CD4-positive, alpha-beta T cell (primary cell): ENCODE data around the gene WASF3. TPM values are rescaled to one million over a fixed set of nuclear protein-coding genes. Genes with fewer than 3 reads are reported as not detected.

Source experiments
- ATAC-seq: fragments of 200-7000 bp; cut with Tn5 transposase; one replicate; pipeline ENCODE4 v1.10.0; 2022; ENCODE audit warnings: mild to moderate bottlenecking; ENCODE audit not compliant: poor library complexity
- CTCF ChIA-PET: fragments of 350-600 bp; sonication (Branson Sonifier 250); formaldehyde crosslinking; loops from one replicate; lab custom pipeline; 2021; ENCODE audit warnings: antibody characterized with exemption, inconsistent platforms; lab: Charles Lee
- POLR2A ChIA-PET: fragments of 350-600 bp; sonication (Branson Sonifier 250); formaldehyde crosslinking; loops from one replicate; lab custom pipeline; 2021; ENCODE audit warnings: antibody characterized with exemption, inconsistent platforms; lab: Charles Lee
- DNase-seq, 14 experiments: peaks; one replicate each; pipeline ENCODE4 v3.0.0-alpha.2; 2013 to 2020; ENCODE audit warnings: mixed read lengths in 2 of 14
- H3K27ac ChIP-seq, 2 donors: one replicate each; pipeline versions ENCODE4 v1.5.1 to v1.7.0; 2013; ENCODE audit warnings: low read length in 2 of 2, low read depth in 1 of 2, mild to moderate bottlenecking in 1 of 2
- H3K27me3 ChIP-seq, 2 experiments: 1 replicate in 1 of 2; 2 replicates in 1 of 2; pipeline versions ENCODE4 v1.6.1 to v1.7.0; 2013; ENCODE audit warnings: low read length in 2 of 2, control low read depth in 1 of 2, mild to moderate bottlenecking in 1 of 2, moderate library complexity in 1 of 2; ENCODE audit not compliant: insufficient read depth in 2 of 2, control insufficient read depth in 1 of 2
- H3K36me3 ChIP-seq: one replicate; pipeline ENCODE4 v1.6.1; 2013; ENCODE audit warnings: low read length, control low read depth; ENCODE audit not compliant: insufficient read depth
- H3K4me1 ChIP-seq: one replicate; pipeline ENCODE4 v1.6.1; 2013; ENCODE audit warnings: low read length, control low read depth; ENCODE audit not compliant: insufficient read depth
- H3K4me3 ChIP-seq: one replicate; pipeline ENCODE4 v1.5.1; 2013; ENCODE audit warnings: mild to moderate bottlenecking, low read length, moderate library complexity
- H3K9me3 ChIP-seq, 2 experiments: 1 replicate in 1 of 2; 2 replicates in 1 of 2; pipeline versions ENCODE4 v1.6.1 to v1.7.0; 2013; ENCODE audit warnings: low read length in 2 of 2, mild to moderate bottlenecking in 2 of 2, control low read depth in 1 of 2, moderate library complexity in 1 of 2; ENCODE audit not compliant: control insufficient read depth in 1 of 2, insufficient read depth in 1 of 2
- H3K27ac Mint-ChIP-seq: one replicate; pipeline ENCODE4 v1.8.0; 2020; ENCODE audit warnings: mixed read lengths
- H3K27me3 Mint-ChIP-seq: one replicate; pipeline ENCODE4 v1.8.0; 2021; ENCODE audit warnings: mixed read lengths
- H3K36me3 Mint-ChIP-seq: one replicate; pipeline ENCODE4 v1.8.0; 2021; ENCODE audit warnings: low read depth, mixed read lengths
- H3K4me1 Mint-ChIP-seq: one replicate; pipeline ENCODE4 v1.8.0; 2021; ENCODE audit warnings: low read depth, mixed read lengths
- H3K4me3 Mint-ChIP-seq: one replicate; pipeline ENCODE4 v1.8.0; 2020; ENCODE audit warnings: mild to moderate bottlenecking, mixed read lengths
- H3K9me3 Mint-ChIP-seq: one replicate; pipeline ENCODE4 v1.8.0; 2020; ENCODE audit warnings: mixed read lengths
- intact Hi-C, 2 experiments: fragments of 100-400 bp; cut with DNase I in 1 of 2; cut with micrococcal nuclease in 1 of 2; formaldehyde crosslinking; loops; one replicate each; pipeline versions ENCODE4 v1.15.1 to v1.9.0; 2023 to 2025; cut with DNase I, micrococcal nuclease
- total RNA-seq, 174 experiments: library from RNA in 2 of 174; stranded (reverse) in 2 of 174; gene quantifications; one replicate each; pipeline ENCODE4 v1.2.3 and lab custom pipeline; 2021 to 2026
- TF ChIP-seq, protein P1 (sequence below): fragments of 200-600 bp; IDR thresholded peaks from one replicate; pipeline ENCODE4 v1.8.0; 2022; ENCODE audit warnings: antibody characterized with exemption, mild to moderate bottlenecking

The WASF3 gene
- total RNA-seq, 2 experiments from 2014 or later, result 0.08 TPM; not detected in 1

GRCh38 chr13:26589754-26590153, 32.3 kb downstream of the WASF3 start:
- POLR2A ChIA-PET, result no interaction called here
- peaks cover 49% of the 10 kb centered on the region for H3K27me3 Mint-ChIP-seq

GRCh38 chr13:26590379-26590778, 32.9 kb downstream of the WASF3 start:
- TF ChIP-seq, protein P1, sequence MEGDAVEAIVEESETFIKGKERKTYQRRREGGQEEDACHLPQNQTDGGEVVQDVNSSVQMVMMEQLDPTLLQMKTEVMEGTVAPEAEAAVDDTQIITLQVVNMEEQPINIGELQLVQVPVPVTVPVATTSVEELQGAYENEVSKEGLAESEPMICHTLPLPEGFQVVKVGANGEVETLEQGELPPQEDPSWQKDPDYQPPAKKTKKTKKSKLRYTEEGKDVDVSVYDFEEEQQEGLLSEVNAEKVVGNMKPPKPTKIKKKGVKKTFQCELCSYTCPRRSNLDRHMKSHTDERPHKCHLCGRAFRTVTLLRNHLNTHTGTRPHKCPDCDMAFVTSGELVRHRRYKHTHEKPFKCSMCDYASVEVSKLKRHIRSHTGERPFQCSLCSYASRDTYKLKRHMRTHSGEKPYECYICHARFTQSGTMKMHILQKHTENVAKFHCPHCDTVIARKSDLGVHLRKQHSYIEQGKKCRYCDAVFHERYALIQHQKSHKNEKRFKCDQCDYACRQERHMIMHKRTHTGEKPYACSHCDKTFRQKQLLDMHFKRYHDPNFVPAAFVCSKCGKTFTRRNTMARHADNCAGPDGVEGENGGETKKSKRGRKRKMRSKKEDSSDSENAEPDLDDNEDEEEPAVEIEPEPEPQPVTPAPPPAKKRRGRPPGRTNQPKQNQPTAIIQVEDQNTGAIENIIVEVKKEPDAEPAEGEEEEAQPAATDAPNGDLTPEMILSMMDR, result no peak
- Histone ChIP-seq H3K9me3 (no peaks in the 10 kb centered on the region), H3K36me3 (no peaks in the 10 kb centered on the region), H3K4me3 (no peak overlapping the region), H3K27ac (no peak overlapping the region), H3K4me1 (no peaks in the 10 kb centered on the region), H3K27me3 (peaks cover 3 to 10% of the 10 kb centered on the region in 2 experiments)
- Mint-ChIP-seq H3K36me3 (no peaks in the 10 kb centered on the region), H3K27me3 (peaks cover 50% of the 10 kb centered on the region), H3K9me3 (no peaks in the 10 kb centered on the region), H3K4me1 (no peaks in the 10 kb centered on the region), H3K27ac (no peak overlapping the region), H3K4me3 (no peak overlapping the region)
- ATAC-seq, result no peak
- intact Hi-C loops, result no loop called here
- ChIA-PET POLR2A (no interaction called here), CTCF (no interaction called here)
- no peak for DNase-seq

More at GRCh38 chr13:26589754-26590153, 32.3 kb downstream of the WASF3 start:
- TF ChIP-seq, protein P1, result no peak
- no peaks in the 10 kb centered on the region for H3K4me1 Mint-ChIP-seq
- Histone ChIP-seq H3K27me3 (peaks cover 3 to 10% of the 10 kb centered on the region in 2 experiments), H3K4me1 (no peaks in the 10 kb centered on the region), H3K4me3 (no peak overlapping the region), H3K27ac (no peak overlapping the region), H3K9me3 (no peaks in the 10 kb centered on the region), H3K36me3 (no peaks in the 10 kb centered on the region)
- no peak overlapping the region for H3K27ac Mint-ChIP-seq
- DNase-seq (no peak), ATAC-seq (no peak)
- H3K36me3 Mint-ChIP-seq, result no peaks in the 10 kb centered on the region
- H3K9me3 Mint-ChIP-seq, result no peaks in the 10 kb centered on the region
- CTCF ChIA-PET, result no interaction called here
- H3K4me3 Mint-ChIP-seq, result no peak overlapping the region
- intact Hi-C loops, result no loop called here

DNA sequence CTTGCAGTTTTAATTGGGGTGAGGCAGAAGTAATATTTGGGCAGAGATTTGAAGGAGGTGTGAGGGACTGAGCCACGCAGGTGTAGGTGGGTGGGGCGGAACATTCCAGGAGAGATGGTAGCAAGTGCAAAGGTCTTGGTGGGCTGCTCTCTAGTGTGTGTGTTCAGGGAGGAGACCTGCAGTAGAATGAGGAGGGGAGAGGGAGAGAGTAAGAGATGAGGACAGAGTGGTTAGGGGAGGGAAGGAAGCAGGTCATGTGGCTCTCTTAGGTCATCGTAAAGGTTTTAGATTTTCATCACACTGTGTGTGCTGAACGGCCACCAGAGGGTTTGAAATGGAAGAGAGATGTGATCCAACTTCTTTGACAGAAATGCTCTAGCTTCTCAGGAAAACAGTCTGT, 33.5 kb downstream of the WASF3 start:
- no peak for ATAC-seq
- ChIA-PET CTCF (no interaction called here), POLR2A (no interaction called here)
- Mint-ChIP-seq H3K4me1 (no peaks in the 10 kb centered on the region), H3K27ac (no peak overlapping the region), H3K36me3 (no peaks in the 10 kb centered on the region), H3K27me3 (peaks cover 50% of the 10 kb centered on the region), H3K4me3 (no peak overlapping the region), H3K9me3 (no peaks in the 10 kb centered on the region)
- Histone ChIP-seq H3K9me3 (no peaks in the 10 kb centered on the region), H3K4me1 (no peaks in the 10 kb centered on the region), H3K4me3 (no peak overlapping the region), H3K27ac (no peak overlapping the region), H3K36me3 (no peaks in the 10 kb centered on the region), H3K27me3 (peaks cover 3 to 10% of the 10 kb centered on the region in 2 experiments)
- no peak for DNase-seq
- intact Hi-C loops, result no loop called here
- TF ChIP-seq, protein P1, result no peak
